ENCODE measurements around the gene CDYL.

CDYL gene

DNA sequence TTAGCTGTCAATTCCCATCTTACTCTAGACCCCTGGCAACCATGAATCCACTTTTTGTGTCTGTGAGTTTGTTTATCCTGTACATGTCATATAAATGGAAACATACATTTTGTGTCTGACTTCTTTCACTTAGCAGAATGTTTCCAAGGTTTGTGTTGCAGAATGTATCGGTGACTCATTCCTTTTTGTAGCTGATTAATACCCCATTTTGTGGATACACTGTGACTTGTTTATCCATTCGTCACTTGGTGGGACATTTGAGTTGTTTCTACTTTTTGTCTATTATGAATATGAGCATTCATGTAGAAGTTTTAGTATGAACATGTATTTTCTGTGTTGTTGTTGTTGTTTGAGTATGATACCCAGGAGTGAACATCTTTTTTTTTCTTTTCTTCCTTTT lies 21.4 kb downstream of the CDYL start:
- TF ChIP-seq CTCF (IDR thresholded peaks at IDR 0.05): no peak

DNA sequence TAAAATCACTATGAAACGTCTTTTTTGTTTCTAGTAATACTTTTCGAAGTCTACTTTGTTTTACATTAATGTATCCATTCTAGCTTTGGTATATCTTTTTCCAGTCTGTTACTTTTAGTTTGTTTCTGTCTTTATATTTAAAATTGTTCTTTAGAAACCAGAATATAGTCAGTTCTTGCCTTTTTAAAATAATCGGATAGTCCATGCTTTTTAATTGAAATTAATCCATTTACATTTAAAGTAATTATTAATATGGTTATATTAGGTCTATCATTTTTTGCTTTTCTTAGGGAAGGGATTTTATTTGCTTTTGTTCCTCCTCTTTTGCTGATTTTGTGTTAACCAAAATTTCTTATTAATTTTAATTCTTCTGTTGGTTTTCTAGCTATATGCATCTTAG lies 23.7 kb downstream of the CDYL start:
- TF ChIP-seq CTCF (IDR thresholded peaks at IDR 0.05): no peak

DNA sequence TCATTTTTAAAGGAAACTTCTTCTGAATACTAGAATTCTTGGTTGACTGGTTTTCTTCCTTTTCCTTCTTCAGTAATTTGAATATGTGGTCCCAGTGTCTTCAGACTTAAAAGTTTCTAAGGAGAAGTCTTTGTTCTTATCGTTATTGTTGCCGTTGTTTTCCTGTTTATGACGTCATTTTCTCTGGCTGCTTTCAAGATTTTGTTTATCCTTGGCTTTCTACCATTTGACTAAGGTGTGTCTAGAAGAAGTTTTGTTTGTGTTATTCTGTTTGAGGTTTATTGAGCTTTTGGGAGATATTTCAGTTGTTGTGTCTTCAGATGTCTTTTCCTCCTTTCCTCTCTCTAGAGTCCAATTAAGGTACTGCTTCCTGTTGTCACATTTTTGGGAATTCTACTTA lies 24.5 kb downstream of the CDYL start:
- no peak for TF ChIP-seq CTCF (IDR thresholded peaks at IDR 0.05)

DNA sequence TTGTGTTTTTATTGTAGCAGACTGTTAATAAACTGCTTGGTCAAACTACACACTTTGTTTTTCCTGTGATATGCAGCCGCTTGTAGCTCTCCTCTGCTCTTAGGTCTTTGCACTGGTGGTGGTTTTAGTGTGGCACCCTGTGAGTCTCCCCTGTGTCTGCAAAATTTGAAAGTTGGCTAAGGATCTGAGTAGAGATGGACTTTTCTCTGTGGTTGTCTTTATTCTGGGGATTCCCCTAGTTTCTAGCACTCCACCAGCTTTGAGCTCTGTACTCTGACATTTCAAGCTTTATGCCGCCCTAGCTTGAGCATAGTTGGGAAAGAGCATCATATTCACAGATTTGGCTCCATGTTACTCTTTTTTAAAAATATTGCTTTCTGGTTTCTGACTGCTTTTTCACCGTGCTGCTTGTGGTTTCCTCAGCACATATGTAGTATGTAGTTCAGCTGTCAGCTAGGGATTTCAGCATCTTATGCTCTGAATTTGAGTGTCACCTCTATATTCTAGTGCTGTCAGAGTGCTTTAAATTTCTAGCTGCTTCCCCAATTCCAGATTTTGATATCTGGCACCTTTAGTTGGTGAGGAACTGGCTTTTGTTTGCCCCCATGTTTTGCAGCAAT lies 25.4 kb downstream of the CDYL start:
- no peak for TF ChIP-seq CTCF (IDR thresholded peaks at IDR 0.05)

- no peak for TF ChIP-seq CTCF (IDR thresholded peaks at IDR 0.05)
Observed at GRCh38 chr6:4802312-4802935, 26.2 kb downstream of the CDYL start.

DNA sequence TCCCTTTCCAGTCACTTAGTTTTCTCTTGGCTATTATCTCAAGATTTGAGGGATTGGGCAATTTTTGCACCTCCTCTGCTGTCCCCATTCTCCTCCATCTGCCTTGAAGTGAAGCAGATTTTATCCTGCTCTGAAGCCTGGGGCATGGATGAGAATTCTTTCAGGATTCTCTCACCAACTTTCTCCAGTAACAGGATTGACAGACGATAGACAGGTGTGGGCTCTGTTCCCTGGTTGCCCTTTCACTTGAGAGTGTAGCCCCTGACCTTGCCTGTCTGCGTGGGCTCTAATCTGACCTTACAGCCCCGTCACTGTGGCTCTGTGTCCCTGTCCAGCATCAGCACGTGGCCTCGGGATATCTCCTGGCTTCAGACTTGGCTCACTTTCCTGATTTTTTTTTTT lies 27.1 kb downstream of the CDYL start:
- TF ChIP-seq CTCF (IDR thresholded peaks at IDR 0.05): no peak

GRCh38 chr6:4804095-4804494 lies 27.9 kb downstream of the CDYL start:
- TF ChIP-seq CTCF (IDR thresholded peaks at IDR 0.05): no peak

Measured in LNCAP (cell line).